ENCODE results near the gene FAM193B.
A peak's percentile ranks its signal among the peaks of the same experiment; 100 is the strongest.

Gene FAM193B

DNA sequence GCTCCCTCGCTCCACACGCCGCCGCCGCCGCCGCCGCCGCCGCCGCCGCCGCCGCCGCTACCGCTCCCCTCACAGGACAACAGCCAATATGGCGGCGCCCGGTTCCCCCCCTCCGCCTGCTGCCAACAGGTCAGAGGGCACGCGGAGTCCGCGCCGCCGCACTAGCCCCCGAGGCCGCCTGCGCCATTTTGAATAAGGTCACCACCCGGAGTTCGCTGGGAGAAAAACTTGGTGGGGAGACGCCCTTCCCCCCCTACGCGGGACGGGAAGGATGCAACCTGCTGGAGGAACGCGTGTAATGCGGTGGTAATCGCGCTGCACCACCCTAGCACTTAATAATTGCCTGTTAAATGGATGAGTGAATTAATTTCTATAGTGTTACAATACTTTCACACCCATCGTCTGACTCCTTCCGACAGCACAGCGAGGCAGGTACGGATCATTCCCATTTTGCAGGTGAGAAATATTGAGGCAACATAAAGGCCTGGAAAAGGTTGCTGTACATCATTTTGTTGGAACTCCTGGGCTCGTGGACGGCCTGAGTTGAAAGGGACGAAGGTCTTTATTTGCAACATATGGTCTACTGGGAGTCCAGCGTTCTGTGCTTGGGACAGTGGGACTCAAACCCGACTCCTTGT lies at the start of gene FAM193B:
Gene FAM193B (minus strand): TSS at position 90 of the 638 bp plus-strand sequence. CDS start 105 bp downstream, outside the sequence.
- DNase-seq, result peak; percentile 88 to 94 (median 92)

- DNase-seq, result no peak
Observed at GRCh38 chr5:177604116-177604521, 49.8 kb upstream of the FAM193B start.

DNA sequence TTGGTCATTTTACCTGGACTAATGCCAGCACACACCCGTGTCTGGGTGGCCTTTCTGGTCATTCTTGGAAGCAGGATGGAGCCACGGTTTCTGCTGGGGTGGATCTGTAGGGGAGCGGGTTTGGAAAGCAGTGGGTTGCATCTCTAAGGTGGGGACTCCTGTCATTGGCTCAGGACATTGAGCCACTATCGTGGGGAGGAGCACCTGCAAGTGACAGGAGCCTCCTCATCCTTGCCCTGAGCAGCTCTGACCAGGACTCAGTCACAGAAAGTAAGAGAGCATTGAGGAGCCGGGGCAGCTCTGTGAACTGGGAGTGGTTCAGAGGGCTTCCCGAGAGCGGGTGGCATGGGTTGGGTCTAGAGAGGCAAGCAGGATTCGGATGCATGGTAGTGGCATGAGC lies 49.3 kb upstream of the FAM193B start:
- no peak for DNase-seq

DNA sequence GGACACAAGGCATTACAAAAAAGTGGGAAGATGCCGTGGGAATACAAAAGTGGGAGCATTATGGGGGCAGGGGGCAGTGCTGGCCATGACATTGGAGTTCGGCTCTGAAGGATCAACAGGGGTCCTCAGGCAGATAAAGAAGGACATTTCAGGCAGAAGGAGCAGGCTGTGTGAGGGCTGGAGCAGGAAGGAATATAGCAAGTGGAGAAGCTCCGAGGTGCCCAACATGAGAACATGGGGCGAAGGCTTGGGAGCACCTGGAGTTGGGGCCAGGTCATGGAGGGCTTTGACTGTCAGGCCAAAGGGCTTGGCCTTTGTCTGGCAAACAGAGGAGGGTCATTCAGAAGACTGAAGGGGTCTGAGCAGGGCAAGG lies 48.1 kb upstream of the FAM193B start:
- DNase-seq, result no peak

DNA sequence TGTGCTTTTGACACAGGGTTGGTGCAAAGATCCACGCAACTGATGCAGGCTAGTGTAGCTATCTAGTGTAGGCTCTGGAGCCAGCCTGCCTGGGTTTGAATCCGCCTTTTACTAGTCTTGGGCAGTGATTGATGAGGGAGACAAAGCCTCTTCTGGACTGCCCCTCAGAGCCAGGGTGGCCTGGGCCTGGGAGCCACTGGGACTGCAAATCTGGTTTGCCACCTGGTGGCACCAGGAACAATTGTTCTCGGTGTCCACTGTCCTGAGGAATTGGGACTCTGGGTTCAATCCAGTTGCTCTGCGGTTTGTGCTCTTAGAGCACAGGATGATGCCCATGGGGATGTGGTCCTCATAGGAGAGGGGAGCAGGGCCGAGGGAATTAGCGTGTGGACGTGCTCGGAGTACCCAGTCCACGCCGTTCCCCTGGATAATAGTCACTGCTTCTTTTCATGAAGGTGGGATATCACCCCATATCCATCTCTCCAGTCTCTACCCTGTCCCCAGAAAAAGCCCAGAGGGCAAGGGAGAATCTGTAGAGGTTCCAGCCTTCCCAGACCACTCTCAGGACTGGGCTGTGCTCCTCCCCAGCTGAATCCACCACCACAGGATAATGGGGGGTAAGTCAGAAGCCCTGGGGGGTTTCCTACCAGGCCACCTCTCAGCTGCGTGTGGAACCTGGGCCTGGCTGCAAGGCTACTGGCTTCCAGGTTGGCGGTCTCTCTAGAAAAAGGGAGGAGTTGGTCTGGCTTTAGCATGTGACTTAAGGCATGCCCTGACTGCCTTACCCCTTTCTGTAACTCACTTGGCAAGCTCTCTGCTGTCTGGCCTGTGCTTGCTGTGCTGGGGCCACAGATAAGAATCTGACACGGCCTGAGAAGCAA lies 47.5 kb upstream of the FAM193B start:
- DNase-seq, result no peak

GRCh38 chr5:177601126-177601525 lies 46.8 kb upstream of the FAM193B start:
- DNase-seq, result no peak

GRCh38 chr5:177600508-177601018 lies 46.2 kb upstream of the FAM193B start:
- no peak for DNase-seq

DNA sequence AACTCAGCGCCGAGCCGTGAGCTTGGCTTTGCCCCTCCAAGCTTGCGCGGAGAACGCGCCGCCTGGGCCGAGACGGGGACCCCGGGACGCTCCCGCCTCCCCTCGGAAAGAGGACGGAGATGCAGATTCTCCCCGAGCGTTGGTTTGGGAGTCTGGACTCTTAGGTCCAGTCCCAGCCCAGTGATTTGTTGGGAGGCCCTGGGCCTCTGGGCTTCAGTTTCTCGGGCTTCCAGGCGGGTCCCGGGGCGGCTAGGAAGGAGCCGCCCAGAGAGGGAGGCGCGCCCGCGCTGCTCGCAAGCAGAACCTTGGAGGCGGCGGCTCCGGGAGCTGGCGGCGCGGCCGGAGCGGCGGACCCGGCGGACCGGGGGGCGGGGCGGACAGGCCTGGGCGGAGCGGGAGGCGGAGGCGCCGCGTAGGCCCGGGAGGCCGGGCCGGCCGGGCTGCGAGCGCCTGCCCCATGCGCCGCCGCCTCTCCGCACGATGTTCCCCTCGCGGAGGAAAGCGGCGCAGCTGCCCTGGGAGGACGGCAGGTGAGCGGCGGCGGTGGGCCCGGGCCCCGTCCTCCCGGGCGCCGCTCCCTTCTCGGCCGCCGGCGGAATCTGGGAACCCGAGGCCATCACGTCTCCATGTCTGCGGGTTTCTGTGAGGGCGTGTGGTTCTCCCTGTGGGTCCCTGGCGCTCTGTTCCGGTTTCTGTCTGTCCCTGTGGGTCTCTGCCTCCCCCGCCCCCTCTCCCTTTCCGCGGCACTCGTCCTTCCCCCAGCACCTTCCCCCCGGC lies 45.6 kb upstream of the FAM193B start, which contains the start of gene B4GALT7:
Gene B4GALT7 (plus strand): TSS at position 402 of the 777 bp plus-strand sequence. CDS start 79 bp downstream, at position 481.
- DNase-seq, result peak; percentile 65 to 89 (median 75)

GRCh38 chr5:177598477-177598876 lies 44.1 kb upstream of the FAM193B start:
- no peak for DNase-seq

- no peak for DNase-seq
Observed at GRCh38 chr5:177596775-177597238, 42.4 kb upstream of the FAM193B start.

- DNase-seq, result no peak
Observed at GRCh38 chr5:177595991-177596774, 41.8 kb upstream of the FAM193B start.

GRCh38 chr5:177595026-177595585 lies 40.7 kb upstream of the FAM193B start:
- DNase-seq, result no peak

- no peak for DNase-seq
Observed at GRCh38 chr5:177594071-177594470, 39.7 kb upstream of the FAM193B start.

- no peak for DNase-seq
Observed at GRCh38 chr5:177593511-177593910, 39.1 kb upstream of the FAM193B start.

GRCh38 chr5:177592905-177593304 lies 38.5 kb upstream of the FAM193B start:
- no peak for DNase-seq

DNA sequence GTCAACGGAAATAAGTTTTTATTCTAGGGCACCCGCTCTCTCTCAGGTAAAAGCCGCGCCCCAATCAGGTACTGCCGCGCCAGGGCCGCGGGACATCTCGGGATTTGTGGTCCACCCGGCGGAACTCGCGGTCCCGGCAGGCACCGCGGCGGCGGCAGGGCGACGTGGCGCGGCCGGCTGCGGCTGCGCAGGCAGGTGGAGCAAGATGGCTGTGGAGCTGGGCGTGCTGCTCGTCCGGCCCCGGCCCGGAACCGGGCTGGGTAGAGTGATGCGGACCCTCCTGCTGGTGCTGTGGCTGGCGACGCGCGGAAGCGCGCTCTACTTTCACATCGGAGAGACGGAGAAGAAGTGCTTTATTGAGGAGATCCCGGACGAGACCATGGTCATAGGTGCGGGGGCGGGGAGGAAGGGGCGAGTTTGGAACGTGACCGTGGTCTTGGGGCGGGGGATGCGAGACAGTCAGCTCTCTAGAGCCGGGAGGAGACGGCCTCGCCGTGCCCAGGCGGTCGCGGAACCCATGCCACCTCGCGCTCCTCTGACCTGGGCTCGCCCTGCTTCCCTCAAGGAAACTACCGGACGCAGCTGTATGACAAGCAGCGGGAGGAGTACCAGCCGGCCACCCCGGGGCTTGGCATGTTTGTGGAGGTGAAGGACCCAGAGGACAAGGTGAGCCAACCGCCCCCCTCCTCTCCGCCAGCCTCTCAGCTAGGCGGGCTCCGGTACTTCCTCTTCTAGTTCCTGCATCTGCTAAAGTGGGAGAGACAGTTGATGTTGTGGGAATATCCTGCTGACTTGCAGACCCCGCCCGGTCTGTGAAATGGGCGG lies 37.9 kb upstream of the FAM193B start, which contains the start of gene TMED9:
Gene TMED9 (plus strand): TSS at position 194 of the 825 bp plus-strand sequence. CDS start 12 bp downstream, at position 206.
- peak; percentile 66 to 84 (median 74) for DNase-seq

DNA sequence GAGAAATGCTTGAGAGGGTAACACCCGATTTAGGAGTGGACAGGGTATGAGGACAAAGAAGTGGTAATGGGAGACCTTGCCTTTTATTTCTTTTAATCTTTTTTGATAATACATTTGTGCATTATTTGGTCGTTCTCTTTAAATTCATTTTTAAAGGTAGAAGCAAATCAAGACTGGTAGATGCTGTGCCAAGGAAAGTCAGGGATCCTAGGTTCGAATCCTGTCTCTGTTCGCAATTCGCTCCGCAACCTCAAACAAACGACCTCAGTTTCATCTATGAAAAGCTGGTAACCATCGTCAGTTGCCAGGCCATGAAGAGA lies 37.3 kb upstream of the FAM193B start:
- DNase-seq, result no peak

DNA sequence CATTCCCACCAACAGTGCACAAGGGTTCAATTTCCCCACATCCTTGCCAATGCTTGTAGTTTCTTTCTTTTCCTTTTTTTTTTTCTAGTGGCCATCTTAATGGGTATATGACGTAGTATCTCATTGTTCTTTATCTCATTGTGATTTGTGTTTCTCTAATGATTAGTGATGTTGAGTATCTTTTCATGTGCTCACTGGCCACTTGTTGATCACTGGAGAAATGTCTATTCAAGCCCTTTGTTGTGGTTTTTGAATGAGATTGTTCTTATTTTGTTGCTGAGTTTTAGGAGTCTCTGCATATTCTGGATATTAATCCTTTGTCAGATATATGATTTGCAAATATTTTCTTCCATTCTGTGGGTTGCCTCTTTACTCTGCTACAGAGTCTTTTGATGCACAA lies 36.0 kb upstream of the FAM193B start:
- DNase-seq, result no peak

GRCh38 chr5:177588413-177588909 lies 34.1 kb upstream of the FAM193B start:
- no peak for DNase-seq

DNA sequence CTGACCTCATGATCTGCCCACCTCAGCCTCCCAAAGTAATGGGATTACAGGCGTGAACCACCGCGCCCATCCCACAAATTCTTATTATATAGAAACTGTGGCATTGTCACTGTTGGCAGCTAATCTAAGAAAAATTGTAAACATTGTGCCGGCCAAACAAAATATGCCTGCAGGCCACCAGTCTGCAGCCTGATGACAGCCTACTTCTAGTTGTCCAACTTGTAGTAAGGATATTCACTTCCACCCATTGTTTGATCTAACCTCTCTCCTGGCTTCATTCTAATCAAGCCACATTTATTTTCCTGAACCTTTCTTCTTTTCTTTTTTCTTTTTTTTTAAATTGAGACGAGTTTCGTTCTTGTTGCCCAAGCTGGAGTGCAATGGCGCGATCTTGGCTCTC lies 24.0 kb upstream of the FAM193B start:
- DNase-seq, result no peak

- DNase-seq, result no peak
Observed at GRCh38 chr5:177576169-177576568, 21.8 kb upstream of the FAM193B start.

Data from activated naive CD4-positive, alpha-beta T cell (primary cell).